Parathyroid adenoma (tissue), 2 donors: ENCODE data around the gene RALGDS.

Source experiments
- H2AFZ ChIP-seq: fragments of 300-600 bp; sonication (generic); one replicate; pipeline ENCODE4 v1.7.0; 2017; ENCODE audit warnings: antibody characterized with exemption, mild to moderate bottlenecking
- H3K27ac ChIP-seq: fragments of 300-600 bp; sonication (generic); one replicate; pipeline ENCODE4 v1.7.0; 2017
- H3K27me3 ChIP-seq: fragments of 300-600 bp; sonication (generic); one replicate; pipeline ENCODE4 v1.7.0; 2017; ENCODE audit warnings: low read length; ENCODE audit not compliant: control insufficient read depth, insufficient read depth
- H3K36me3 ChIP-seq: fragments of 300-600 bp; sonication (generic); one replicate; pipeline ENCODE4 v1.7.0; 2017; ENCODE audit warnings: low read length; ENCODE audit not compliant: control insufficient read depth, insufficient read depth
- H3K4me1 ChIP-seq: fragments of 300-600 bp; sonication (generic); one replicate; pipeline ENCODE4 v1.7.0; 2017; ENCODE audit warnings: control low read depth
- H3K4me2 ChIP-seq: fragments of 300-600 bp; sonication (generic); one replicate; pipeline ENCODE4 v1.7.0; 2017; ENCODE audit warnings: low read length
- H3K4me3 ChIP-seq: fragments of 300-600 bp; sonication (generic); one replicate; pipeline ENCODE4 v1.7.0; 2017; ENCODE audit warnings: low read depth, low read length
- H3K79me2 ChIP-seq: fragments of 300-600 bp; sonication (generic); one replicate; pipeline ENCODE4 v1.7.0; 2017; ENCODE audit warnings: control low read depth
- H3K9ac ChIP-seq: fragments of 300-600 bp; sonication (generic); one replicate; pipeline ENCODE4 v1.7.0; 2017; ENCODE audit warnings: mild to moderate bottlenecking
- H3K9me3 ChIP-seq: fragments of 300-600 bp; sonication (generic); one replicate; pipeline ENCODE4 v1.7.0; 2017; ENCODE audit warnings: low read length; ENCODE audit not compliant: control insufficient read depth
- CTCF ChIP-seq: fragments of 300-600 bp; sonication (generic); IDR thresholded peaks from one replicate; pipeline ENCODE4 v1.7.0; 2017; ENCODE audit warnings: antibody characterized with exemption, mild to moderate bottlenecking
- donor health status: primary hyperparathyroidism.

Gene RALGDS

GRCh38 chr9:133147412-133148198 is 26.6 kb upstream of the RALGDS start:
- Histone ChIP-seq H3K27me3 (no peaks in the 10 kb centered on the region), H3K4me1 (peaks cover 9% of the 10 kb centered on the region), H3K36me3 (no peaks in the 10 kb centered on the region), H3K4me3 (peak overlapping the region; percentile 65), H3K27ac (peak overlapping the region; percentile 83), H2AFZ (no peak overlapping the region), H3K4me2 (peak overlapping the region; percentile 82), H3K9me3 (no peaks in the 10 kb centered on the region), H3K79me2 (peaks cover 8% of the 10 kb centered on the region), H3K9ac (no peak overlapping the region)
- TF ChIP-seq CTCF, result peak; percentile 88

DNA sequence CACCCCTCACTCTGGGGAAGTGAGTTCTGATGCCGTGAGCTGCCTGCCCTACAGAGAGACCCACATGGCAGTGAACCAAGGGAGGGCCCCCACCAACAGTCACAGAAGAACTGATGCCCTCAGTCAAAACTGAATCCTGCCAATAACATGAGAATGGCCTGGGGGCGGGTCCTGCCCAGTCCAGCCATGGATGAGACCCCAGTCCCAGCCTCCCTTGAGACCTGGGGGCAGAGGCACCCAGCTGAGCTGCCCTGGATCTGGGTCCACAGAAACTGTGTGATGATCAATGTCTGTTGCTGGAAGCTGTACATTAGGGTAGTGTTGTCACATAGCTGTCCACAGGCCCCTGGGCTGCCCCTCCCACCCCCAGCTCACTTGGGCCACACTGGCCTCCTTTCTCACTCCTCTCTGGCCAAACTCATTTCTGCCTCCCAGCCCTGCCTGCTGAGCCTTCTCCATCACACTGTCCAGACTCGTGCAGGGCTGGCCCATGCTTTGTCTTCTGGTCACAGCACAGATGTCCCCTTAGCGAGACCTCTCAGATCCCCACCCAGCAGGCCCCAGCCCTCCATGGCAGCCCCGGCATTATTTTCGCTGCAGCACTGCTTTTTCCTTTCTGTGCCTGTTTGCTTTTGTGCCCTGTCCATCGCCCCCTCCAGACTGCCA is 25.8 kb upstream of the RALGDS start:
- TF ChIP-seq CTCF, result no peak
- no peak overlapping the region for H3K4me3 ChIP-seq
- no peaks in the 10 kb centered on the region for H3K36me3 ChIP-seq
- no peaks in the 10 kb centered on the region for H3K9me3 ChIP-seq
- H3K4me1 ChIP-seq, result peaks cover 9% of the 10 kb centered on the region
- no peak overlapping the region for H3K4me2 ChIP-seq
- no peak overlapping the region for H2AFZ ChIP-seq
- H3K27me3 ChIP-seq, result no peaks in the 10 kb centered on the region
- no peak overlapping the region for H3K9ac ChIP-seq
- H3K27ac ChIP-seq, result no peak overlapping the region
- peaks cover 13% of the 10 kb centered on the region for H3K79me2 ChIP-seq

DNA sequence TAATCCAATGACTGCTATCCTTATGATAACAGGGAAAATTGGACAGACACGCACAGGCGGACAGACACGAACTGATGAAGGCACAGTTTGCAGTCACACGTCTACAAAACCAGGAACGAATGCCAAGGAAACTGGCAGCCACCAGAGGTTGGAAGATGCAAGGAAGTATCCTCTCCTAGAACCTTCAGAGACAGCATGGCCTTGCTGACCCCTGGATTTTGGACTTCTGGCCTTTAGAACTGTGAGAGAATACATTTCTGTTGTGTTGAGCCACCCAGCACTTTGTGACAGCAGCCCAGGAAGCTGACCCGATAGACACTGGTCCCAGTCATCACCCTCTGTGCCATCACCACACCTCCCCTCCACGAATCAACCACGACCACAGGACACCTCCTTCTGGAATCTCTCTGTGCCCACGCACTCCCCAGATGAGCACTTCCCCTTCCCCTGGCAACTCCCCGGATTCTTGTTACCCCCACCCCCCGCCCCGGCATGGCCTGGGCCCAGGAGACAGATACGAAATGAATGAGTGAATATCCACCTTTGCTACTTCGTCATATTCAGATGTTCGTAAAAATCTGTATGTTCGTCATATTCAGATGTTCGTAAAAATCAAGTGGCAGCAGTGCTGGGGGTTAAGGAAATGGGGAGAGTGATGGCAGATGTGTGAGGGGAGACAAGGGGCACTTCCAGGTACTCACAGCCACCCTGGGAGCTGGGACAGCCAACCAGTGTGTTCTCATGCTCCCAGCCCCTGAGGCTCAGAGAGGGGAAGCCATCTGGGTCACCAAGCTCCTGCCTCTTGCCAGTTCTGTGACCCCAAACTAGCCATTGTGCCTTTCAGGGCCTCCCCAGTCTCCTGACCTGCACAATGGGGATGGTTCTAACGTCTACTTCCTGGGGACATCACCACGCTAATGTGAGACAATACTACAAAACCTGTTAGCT is 24.1 kb upstream of the RALGDS start:
- peak overlapping the region; percentile 73 for H3K27ac ChIP-seq
- no peak overlapping the region for H3K9ac ChIP-seq
- TF ChIP-seq CTCF, result no peak
- H3K36me3 ChIP-seq, result no peaks in the 10 kb centered on the region
- no peaks in the 10 kb centered on the region for H3K9me3 ChIP-seq
- H3K4me3 ChIP-seq, result no peak overlapping the region
- H3K4me2 ChIP-seq, result peak overlapping the region; percentile 90
- no peaks in the 10 kb centered on the region for H3K27me3 ChIP-seq
- H3K79me2 ChIP-seq, result peaks cover 13% of the 10 kb centered on the region
- no peak overlapping the region for H2AFZ ChIP-seq
- peaks cover 9% of the 10 kb centered on the region for H3K4me1 ChIP-seq

- Histone ChIP-seq H3K4me2 (peak overlapping the region; percentile 90), H2AFZ (peak overlapping the region; percentile 58), H3K27me3 (no peaks in the 10 kb centered on the region), H3K79me2 (peaks cover 13% of the 10 kb centered on the region), H3K27ac (peak overlapping the region; percentile 73), H3K36me3 (no peaks in the 10 kb centered on the region), H3K9me3 (no peaks in the 10 kb centered on the region), H3K4me1 (peaks cover 9% of the 10 kb centered on the region), H3K9ac (no peak overlapping the region), H3K4me3 (peak overlapping the region; percentile 48)
- peak; percentile 94 for TF ChIP-seq CTCF
These were observed 23.3 kb upstream of the RALGDS start for GRCh38 chr9:133144142-133144903.
